Endometrial microvascular endothelial cells (primary cell): ENCODE results near the gene SCNN1B. TPM values are rescaled to one million over a fixed set of nuclear protein-coding genes. Genes with fewer than 3 reads are reported as not detected.
"Not testable (repeated sequence)": the region's sequence is repeated elsewhere in the genome, so short reads cannot be mapped to it uniquely, and the experiment has no call there.

Source experiments
- in situ Hi-C: cut with HindIII; loops from 2 replicates; pipeline ENCODE4 v1.10.0; 2017; ENCODE audit warnings: low sequenced_read_pairs, low pct_unique_long_range_greater_than_20kb; ENCODE audit errors: inconsistent ontology term
- total RNA-seq: library from RNA; depleted of rRNA; stranded (reverse); fragments of >200 nt; gene quantifications from one replicate; pipeline ENCODE4 v1.2.3, GENCODE V29; 2015; ENCODE audit errors: inconsistent ontology term

Gene SCNN1B
- total RNA-seq, 1 donor from 2014 or later, result not detected

- in situ Hi-C loops, result no loop called here
Measured at GRCh38 chr16:23343643-23344612, 41.8 kb downstream of the SCNN1B start.

GRCh38 chr16:23345237-23345636 is 43.1 kb downstream of the SCNN1B start:
- in situ Hi-C loops, result no loop called here

- in situ Hi-C loops, result no loop called here
Measured at GRCh38 chr16:23348579-23349469, 46.7 kb downstream of the SCNN1B start.

- in situ Hi-C loops, result no loop called here
Measured at GRCh38 chr16:23351360-23351759, 49.3 kb downstream of the SCNN1B start.

GRCh38 chr16:23353440-23353839 is 51.3 kb downstream of the SCNN1B start:
- in situ Hi-C loops, result no loop called here

- in situ Hi-C loops, result no loop called here
Measured at GRCh38 chr16:23354246-23354645, 52.1 kb downstream of the SCNN1B start.

GRCh38 chr16:23355106-23355670 is 53.1 kb downstream of the SCNN1B start:
- in situ Hi-C loops, result no loop called here

GRCh38 chr16:23356941-23357340 is 54.8 kb downstream of the SCNN1B start:
- in situ Hi-C loops, result no loop called here

GRCh38 chr16:23357761-23358290 is 55.7 kb downstream of the SCNN1B start:
- in situ Hi-C loops, result no loop called here

- in situ Hi-C loops, result no loop called here
Measured at GRCh38 chr16:23359092-23359760, 57.1 kb downstream of the SCNN1B start.

- in situ Hi-C loops, result no loop called here
Measured at GRCh38 chr16:23362460-23363317, 60.6 kb downstream of the SCNN1B start.

- in situ Hi-C loops, result no loop called here
Measured at GRCh38 chr16:23365602-23366240, 63.6 kb downstream of the SCNN1B start.

GRCh38 chr16:23366341-23366740 is 64.2 kb downstream of the SCNN1B start:
- in situ Hi-C loops, result not testable (repeated sequence)

GRCh38 chr16:23367564-23367963 is 65.5 kb downstream of the SCNN1B start:
- in situ Hi-C loops, result no loop called here

- in situ Hi-C loops, result no loop called here
Measured at GRCh38 chr16:23367988-23368387, 65.9 kb downstream of the SCNN1B start.

- in situ Hi-C loops, result no loop called here
Measured at GRCh38 chr16:23368469-23368868, 66.4 kb downstream of the SCNN1B start.

GRCh38 chr16:23369416-23369815 is 67.3 kb downstream of the SCNN1B start:
- in situ Hi-C loops, result no loop called here
